Mammary epithelial cell (primary cell): ENCODE measurements around the gene SULT1C4.

ENCODE experiments used
- EZH2 ChIP-seq: IDR thresholded peaks from 2 replicates; pipeline ENCODE4 v1.6.1; 2012; ENCODE audit warnings: low read length, inconsistent platforms, borderline replicate concordance
- TF ChIP-seq, protein P1 (sequence below), 2 donors: IDR thresholded peaks in 1 of 2; conservative IDR thresholded peaks in 1 of 2; 2 replicates each; pipeline ENCODE4 v1.5.1; 2011 to 2012; ENCODE audit warnings: inconsistent platforms in 2 of 2, low read length in 2 of 2, mild to moderate bottlenecking in 2 of 2, control low read depth in 1 of 2, low read depth in 1 of 2; ENCODE audit not compliant: insufficient read depth in 1 of 2; ENCODE audit errors: extremely low read depth in 1 of 2

DNA sequence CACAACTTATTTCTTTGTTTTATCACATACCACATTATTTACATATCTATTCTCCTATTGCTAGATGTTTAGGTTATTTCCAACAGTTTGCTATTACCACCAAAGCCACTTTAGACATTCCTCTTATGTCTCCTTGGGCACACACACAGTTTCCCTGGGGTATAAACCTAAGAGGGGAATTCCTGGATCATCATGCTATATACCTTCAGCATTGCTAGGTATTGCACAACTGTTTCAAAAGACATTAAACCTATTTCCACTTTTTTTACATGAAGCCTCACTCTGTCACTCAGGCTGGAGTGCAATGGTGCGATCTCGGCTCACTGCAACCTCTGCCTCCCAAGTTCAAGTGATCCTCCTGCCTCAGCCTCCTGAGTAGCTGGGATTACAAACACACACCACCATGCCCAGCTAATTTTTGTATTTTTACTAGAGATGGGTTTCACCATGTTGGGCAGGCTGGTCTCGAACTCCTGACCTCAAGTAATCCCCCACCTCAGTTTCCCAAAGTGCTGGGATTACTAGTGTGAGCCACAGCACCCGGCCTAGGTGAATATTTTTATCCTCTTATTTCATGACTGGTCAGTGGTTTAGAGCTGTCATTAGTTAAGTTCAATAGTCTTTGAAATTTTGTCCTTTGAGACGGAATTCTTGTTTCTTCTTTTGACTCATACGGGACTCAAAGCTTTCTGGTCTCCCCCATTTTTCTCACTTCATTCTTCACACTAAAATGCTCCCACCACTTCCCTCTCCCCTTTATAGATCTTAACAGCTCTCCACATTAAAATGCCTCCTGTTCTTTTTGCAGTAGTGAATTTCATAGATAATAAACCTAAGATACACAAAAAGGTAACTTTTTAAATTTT, 30.3 kb downstream of the SULT1C4 start:
- TF ChIP-seq, protein P1, sequence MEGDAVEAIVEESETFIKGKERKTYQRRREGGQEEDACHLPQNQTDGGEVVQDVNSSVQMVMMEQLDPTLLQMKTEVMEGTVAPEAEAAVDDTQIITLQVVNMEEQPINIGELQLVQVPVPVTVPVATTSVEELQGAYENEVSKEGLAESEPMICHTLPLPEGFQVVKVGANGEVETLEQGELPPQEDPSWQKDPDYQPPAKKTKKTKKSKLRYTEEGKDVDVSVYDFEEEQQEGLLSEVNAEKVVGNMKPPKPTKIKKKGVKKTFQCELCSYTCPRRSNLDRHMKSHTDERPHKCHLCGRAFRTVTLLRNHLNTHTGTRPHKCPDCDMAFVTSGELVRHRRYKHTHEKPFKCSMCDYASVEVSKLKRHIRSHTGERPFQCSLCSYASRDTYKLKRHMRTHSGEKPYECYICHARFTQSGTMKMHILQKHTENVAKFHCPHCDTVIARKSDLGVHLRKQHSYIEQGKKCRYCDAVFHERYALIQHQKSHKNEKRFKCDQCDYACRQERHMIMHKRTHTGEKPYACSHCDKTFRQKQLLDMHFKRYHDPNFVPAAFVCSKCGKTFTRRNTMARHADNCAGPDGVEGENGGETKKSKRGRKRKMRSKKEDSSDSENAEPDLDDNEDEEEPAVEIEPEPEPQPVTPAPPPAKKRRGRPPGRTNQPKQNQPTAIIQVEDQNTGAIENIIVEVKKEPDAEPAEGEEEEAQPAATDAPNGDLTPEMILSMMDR (conservative IDR thresholded peaks at IDR 0.05 in 1 of 2, IDR thresholded peaks at IDR 0.05 in 1 of 2; ENCODE audit: extremely low read depth in 1 of 2, insufficient read depth in 1 of 2, low read depth in 1 of 2, low read length in 2 of 2): no peak
- TF ChIP-seq EZH2: no peak
